Measurements from ENCODE around the gene KRT31. TPM values are rescaled to one million over a fixed set of nuclear protein-coding genes. Genes with fewer than 3 reads are reported as not detected.
"Not testable (repeated sequence)": the region's sequence is repeated elsewhere in the genome, so short reads cannot be mapped to it uniquely, and the experiment has no call there.

The KRT31 gene
- total RNA-seq, 2 experiments from 2014 or later: not detected

GRCh38 chr17:41434005-41434404, 36.6 kb upstream of the KRT31 start:
- H3K36me3 Mint-ChIP-seq (ENCODE audit: low read depth): no peaks in the 10 kb centered on the region

GRCh38 chr17:41433586-41433985, 36.2 kb upstream of the KRT31 start:
- no peak for ATAC-seq
- POLR2A ChIA-PET: interaction anchor here (1.1 kb wide), 1 partner anchor 26 kb away, joined by 3 read pairs; no protein-coding TSS in a partner anchor
- TF ChIP-seq CTCF (IDR thresholded peaks at IDR 0.05): no peak
- intact Hi-C loops (cut with micrococcal nuclease): no loop called here
- Mint-ChIP-seq H3K36me3 (ENCODE audit: low read depth) (no peaks in the 10 kb centered on the region), H3K4me1 (ENCODE audit: low read depth) (no peaks in the 10 kb centered on the region), H3K9me3 (no peaks in the 10 kb centered on the region), H3K27ac (no peak overlapping the region), H3K27me3 (peaks cover 3% of the 10 kb centered on the region), H3K4me3 (no peak overlapping the region)
- CTCF ChIA-PET: interaction anchor here (0.9 to 2.2 kb wide), 2 partner anchors 14 to 229 kb away, joined by 3 to 6 read pairs; no protein-coding TSS in a partner anchor
- DNase-seq: no peak

More at GRCh38 chr17:41434005-41434404, 36.6 kb upstream of the KRT31 start:
- Mint-ChIP-seq H3K4me1 (ENCODE audit: low read depth) (no peaks in the 10 kb centered on the region), H3K9me3 (no peaks in the 10 kb centered on the region), H3K4me3 (no peak overlapping the region), H3K27me3 (peaks cover 3% of the 10 kb centered on the region), H3K27ac (no peak overlapping the region)
- ATAC-seq (no peak), DNase-seq (no peak)
- no peak for TF ChIP-seq CTCF (IDR thresholded peaks at IDR 0.05)
- POLR2A ChIA-PET: interaction anchor here (1.1 kb wide), 1 partner anchor 26 kb away, joined by 3 read pairs; no protein-coding TSS in a partner anchor
- CTCF ChIA-PET: interaction anchor here (0.9 to 2.2 kb wide), 2 partner anchors 14 to 229 kb away, joined by 3 to 6 read pairs; no protein-coding TSS in a partner anchor
- intact Hi-C loops (cut with micrococcal nuclease): no loop called here

- not testable (repeated sequence) for H3K9me3 Mint-ChIP-seq
These were observed 33.0 kb upstream of the KRT31 start for GRCh38 chr17:41430376-41430775.

GRCh38 chr17:41429667-41430066, 32.3 kb upstream of the KRT31 start:
- intact Hi-C loops (cut with micrococcal nuclease): no loop called here
- no peak for TF ChIP-seq CTCF (IDR thresholded peaks at IDR 0.05)
- ChIA-PET POLR2A (no interaction called here), CTCF (interaction anchor here (1.3 to 1.5 kb wide), 2 partner anchors 12 kb away, joined by 3 to 4 read pairs; no protein-coding TSS in a partner anchor)
- Mint-ChIP-seq H3K27ac (no peak overlapping the region), H3K27me3 (peaks cover 3% of the 10 kb centered on the region), H3K9me3 (no peaks in the 10 kb centered on the region), H3K36me3 (ENCODE audit: low read depth) (no peaks in the 10 kb centered on the region), H3K4me3 (no peak overlapping the region), H3K4me1 (ENCODE audit: low read depth) (no peaks in the 10 kb centered on the region)
- DNase-seq (no peak), ATAC-seq (no peak)

More at GRCh38 chr17:41430376-41430775, 33.0 kb upstream of the KRT31 start:
- H3K36me3 Mint-ChIP-seq (ENCODE audit: low read depth); H3K4me3 Mint-ChIP-seq; H3K27me3 Mint-ChIP-seq; DNase-seq; intact Hi-C loops (cut with micrococcal nuclease); ATAC-seq; H3K4me1 Mint-ChIP-seq (ENCODE audit: low read depth); H3K27ac Mint-ChIP-seq; POLR2A ChIA-PET: not testable (repeated sequence)
- CTCF ChIA-PET: interaction anchor here (1.0 to 1.5 kb wide), 2 partner anchors 13 to 39 kb away, joined by 3 read pairs; no protein-coding TSS in a partner anchor

- no peak for TF ChIP-seq CTCF (IDR thresholded peaks at IDR 0.05)
- POLR2A ChIA-PET: no interaction called here
- no peak overlapping the region for H3K27ac Mint-ChIP-seq
- H3K4me1 Mint-ChIP-seq (ENCODE audit: low read depth): no peaks in the 10 kb centered on the region
- no peaks in the 10 kb centered on the region for H3K36me3 Mint-ChIP-seq (ENCODE audit: low read depth)
- peaks cover 3% of the 10 kb centered on the region for H3K27me3 Mint-ChIP-seq
- intact Hi-C loops (cut with micrococcal nuclease): no loop called here
- H3K4me3 Mint-ChIP-seq: no peak overlapping the region
- no peaks in the 10 kb centered on the region for H3K9me3 Mint-ChIP-seq
- DNase-seq (no peak), ATAC-seq (no peak)
- CTCF ChIA-PET: interaction anchor here (1.3 kb wide), 1 partner anchor 11 kb away, joined by 4 read pairs; no protein-coding TSS in a partner anchor
These were observed 31.3 kb upstream of the KRT31 start for GRCh38 chr17:41428591-41429291.

Measured in activated CD8-positive, alpha-beta T cell treated with anti-CD3 and anti-CD28 coated beads for 36 hours (primary cell).